Ovary (tissue), 1 donor: Measurements from ENCODE around the gene ASB10.

Source experiments
- EP300 ChIP-seq: sonication (generic); formaldehyde crosslinking; IDR thresholded peaks from one replicate; pipeline ENCODE4 v1.6.1; 2017; ENCODE audit warnings: antibody characterized with exemption
- POLR2A ChIP-seq: fragments of 450-650 bp; IDR thresholded peaks from one replicate; pipeline ENCODE4 v1.6.1; 2017; ENCODE audit warnings: antibody characterized with exemption, mild to moderate bottlenecking, moderate library complexity

GRCh38 chr7:151208253-151208862, 21.3 kb upstream of the ASB10 start:
- TF ChIP-seq EP300 (no peak), POLR2A (no peak)
